ENCODE measurements around the gene FOXS1.

The FOXS1 gene

DNA sequence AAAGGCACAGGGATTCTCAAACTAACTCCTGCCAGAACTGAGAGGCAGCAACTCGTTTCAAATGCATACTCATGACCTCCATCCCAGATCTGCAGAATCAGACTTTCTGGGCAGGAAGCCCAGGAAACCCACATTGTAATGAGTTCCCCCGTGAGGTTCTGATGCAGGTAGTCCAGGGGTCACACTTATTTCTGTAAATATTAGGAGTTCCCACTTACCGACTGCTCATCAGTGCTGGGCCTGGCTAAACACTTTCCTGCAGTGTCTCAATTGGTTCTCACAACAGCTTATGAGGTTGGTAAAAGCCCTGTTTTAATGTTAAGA, 13.3 kb upstream of the FOXS1 start:
- Mint-ChIP-seq H3K9me3 (no peaks in the 10 kb centered on the region), H3K36me3 (ENCODE audit: insufficient read depth) (peaks cover 2% of the 10 kb centered on the region), H3K4me1 (peaks cover 6% of the 10 kb centered on the region), H3K4me3 (no peak overlapping the region), H3K27ac (ENCODE audit: low read depth) (no peak overlapping the region), H3K27me3 (peaks cover 7% of the 10 kb centered on the region)
- ATAC-seq (replicated peaks; ENCODE audit: extremely low read depth, poor library complexity, severe bottlenecking) (no peak), DNase-seq (ENCODE audit: low spot score in 2 of 2) (no peak)

DNA sequence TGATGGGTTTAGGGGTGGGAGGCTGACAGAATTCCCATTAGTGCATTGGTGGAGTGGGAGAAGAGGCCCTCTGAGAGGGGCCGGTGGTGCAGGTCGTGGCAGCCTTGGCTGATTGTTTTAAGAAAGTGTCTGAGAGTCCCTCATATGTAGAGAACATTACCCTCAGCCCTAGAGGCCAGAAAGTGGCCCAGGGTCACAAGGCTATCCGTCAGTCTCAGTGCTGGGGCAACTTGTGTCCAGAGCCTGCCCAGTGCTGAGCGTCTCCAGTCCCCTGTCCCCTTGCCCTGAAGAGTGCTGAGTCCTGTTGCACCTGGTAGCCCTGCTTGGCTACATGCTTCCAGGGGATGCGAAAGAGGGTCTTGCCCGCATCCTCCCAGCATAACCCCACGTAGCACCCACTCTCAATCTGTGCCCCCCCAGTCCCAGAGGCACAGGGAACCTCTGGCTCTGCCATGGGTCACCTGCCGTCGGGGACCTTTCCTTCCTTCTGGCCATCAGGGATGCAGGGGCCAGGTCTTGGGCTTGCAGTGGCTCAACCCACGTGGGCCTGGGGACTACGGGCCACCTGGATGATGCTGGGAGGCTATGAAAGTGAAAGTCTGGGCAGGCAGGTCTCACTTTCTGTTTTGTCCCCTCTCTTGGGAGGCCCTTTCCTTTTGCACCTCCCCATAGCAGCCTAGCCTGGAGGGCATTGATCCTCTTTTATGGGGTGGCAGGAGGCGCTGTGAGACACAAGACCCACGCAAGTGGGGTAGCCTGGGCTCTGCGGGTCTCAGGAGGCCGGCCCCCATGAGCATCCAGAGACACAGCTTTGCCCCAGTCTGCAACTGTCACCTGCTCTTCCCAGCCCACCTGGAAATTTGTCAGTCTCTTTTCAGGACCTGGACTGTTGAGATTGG, 12.7 kb upstream of the FOXS1 start:
- no peak overlapping the region for H3K27ac Mint-ChIP-seq (ENCODE audit: low read depth)
- H3K4me1 Mint-ChIP-seq: peaks cover 6% of the 10 kb centered on the region
- H3K36me3 Mint-ChIP-seq (ENCODE audit: insufficient read depth): peaks cover 2% of the 10 kb centered on the region
- no peak overlapping the region for H3K4me3 Mint-ChIP-seq
- no peaks in the 10 kb centered on the region for H3K9me3 Mint-ChIP-seq
- H3K27me3 Mint-ChIP-seq: peaks cover 7% of the 10 kb centered on the region
- ATAC-seq (replicated peaks; ENCODE audit: extremely low read depth, poor library complexity, severe bottlenecking) (no peak), DNase-seq (ENCODE audit: low spot score in 2 of 2) (no peak)

DNA sequence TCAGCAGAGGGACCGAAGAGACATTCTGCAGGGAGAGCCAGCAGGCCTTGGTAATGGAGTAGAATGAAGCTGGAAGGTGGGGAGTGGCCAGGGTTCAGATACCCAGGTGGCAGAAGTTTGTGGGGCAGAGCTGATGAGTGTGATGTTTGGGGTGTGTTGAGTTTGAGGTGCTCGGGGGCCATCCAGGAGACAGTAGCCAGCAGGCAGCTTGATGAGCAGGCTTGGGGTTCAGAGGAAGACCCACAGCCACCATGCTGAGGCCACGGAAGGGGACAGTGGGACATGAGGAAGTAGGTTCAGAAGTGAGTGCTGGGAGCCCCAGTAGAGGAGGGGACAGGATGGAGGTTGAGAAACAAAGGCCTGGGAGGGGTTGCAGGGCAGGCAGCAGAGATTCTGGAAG, 11.1 kb upstream of the FOXS1 start:
- Mint-ChIP-seq H3K36me3 (ENCODE audit: insufficient read depth) (no peaks in the 10 kb centered on the region), H3K27me3 (peaks cover 10% of the 10 kb centered on the region), H3K4me3 (no peak overlapping the region), H3K4me1 (no peaks in the 10 kb centered on the region), H3K27ac (ENCODE audit: low read depth) (no peak overlapping the region), H3K9me3 (no peaks in the 10 kb centered on the region)
- ATAC-seq (replicated peaks; ENCODE audit: extremely low read depth, poor library complexity, severe bottlenecking) (no peak), DNase-seq (ENCODE audit: low spot score in 2 of 2) (no peak)

DNA sequence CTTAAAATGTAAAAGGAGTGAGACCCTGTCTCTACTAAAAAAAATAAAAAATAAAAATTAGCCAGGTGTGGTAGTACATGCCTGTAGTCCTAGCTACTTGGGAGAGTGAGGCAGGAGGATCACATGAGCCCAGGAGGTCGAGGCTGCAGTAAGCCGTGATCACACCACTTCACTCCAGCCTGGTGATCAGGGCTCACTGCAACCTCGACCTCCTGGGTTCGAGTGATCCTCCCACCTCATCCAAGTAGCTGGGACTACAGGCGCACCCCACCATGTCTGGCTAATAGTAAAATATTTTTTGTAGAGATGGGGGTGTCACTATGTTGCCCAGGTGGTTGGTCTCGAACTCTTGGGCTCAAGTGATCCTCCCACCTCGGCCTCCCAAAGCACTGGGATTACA, 8.1 kb upstream of the FOXS1 start:
- no peaks in the 10 kb centered on the region for H3K36me3 Mint-ChIP-seq (ENCODE audit: insufficient read depth)
- ATAC-seq (replicated peaks; ENCODE audit: extremely low read depth, poor library complexity, severe bottlenecking): no peak

DNA sequence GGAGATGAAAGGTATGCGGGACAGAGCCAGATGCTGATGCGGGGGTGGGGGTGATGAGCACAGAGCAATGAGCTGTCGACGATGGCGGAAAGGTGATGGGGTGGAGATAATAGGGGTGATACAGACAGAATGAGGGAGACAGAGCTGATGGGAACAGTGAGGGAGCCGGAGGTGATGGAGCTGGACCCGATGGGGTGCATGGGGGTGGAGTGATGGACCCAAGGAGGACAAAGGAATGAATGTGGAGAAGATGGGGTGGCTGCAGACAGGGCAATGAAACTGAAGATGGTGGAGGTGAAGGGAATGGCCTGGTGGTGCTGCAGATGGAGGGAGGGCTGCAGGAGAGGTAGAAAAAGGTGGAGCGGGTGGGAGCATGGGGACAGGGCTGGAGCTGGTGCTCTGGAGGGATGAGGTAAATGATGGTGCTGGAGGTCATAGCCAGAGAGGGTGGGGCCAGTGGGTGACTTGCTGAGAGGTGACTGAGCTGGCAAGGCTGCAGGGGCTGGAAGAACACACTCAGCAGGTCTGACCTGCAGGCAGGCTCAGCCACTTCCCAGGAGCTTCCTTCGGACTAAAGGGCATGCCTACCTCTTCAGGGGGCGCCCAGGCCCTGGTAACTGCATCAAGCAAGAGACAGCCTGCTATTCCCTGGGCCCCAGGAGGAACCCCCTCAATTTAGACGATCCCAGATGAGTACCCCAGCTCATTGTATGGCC, 6.0 kb upstream of the FOXS1 start:
- DNase-seq (ENCODE audit: low spot score in 2 of 2): no peak
- H3K27ac Mint-ChIP-seq (ENCODE audit: low read depth): no peak overlapping the region

More for the DNA sequence above, 8.1 kb upstream of the FOXS1 start:
- DNase-seq (ENCODE audit: low spot score in 2 of 2): no peak
- H3K4me1 Mint-ChIP-seq: no peaks in the 10 kb centered on the region
- H3K27ac Mint-ChIP-seq (ENCODE audit: low read depth): no peak overlapping the region
- no peak overlapping the region for H3K4me3 Mint-ChIP-seq
- no peaks in the 10 kb centered on the region for H3K9me3 Mint-ChIP-seq
- peaks cover 16% of the 10 kb centered on the region for H3K27me3 Mint-ChIP-seq

DNA sequence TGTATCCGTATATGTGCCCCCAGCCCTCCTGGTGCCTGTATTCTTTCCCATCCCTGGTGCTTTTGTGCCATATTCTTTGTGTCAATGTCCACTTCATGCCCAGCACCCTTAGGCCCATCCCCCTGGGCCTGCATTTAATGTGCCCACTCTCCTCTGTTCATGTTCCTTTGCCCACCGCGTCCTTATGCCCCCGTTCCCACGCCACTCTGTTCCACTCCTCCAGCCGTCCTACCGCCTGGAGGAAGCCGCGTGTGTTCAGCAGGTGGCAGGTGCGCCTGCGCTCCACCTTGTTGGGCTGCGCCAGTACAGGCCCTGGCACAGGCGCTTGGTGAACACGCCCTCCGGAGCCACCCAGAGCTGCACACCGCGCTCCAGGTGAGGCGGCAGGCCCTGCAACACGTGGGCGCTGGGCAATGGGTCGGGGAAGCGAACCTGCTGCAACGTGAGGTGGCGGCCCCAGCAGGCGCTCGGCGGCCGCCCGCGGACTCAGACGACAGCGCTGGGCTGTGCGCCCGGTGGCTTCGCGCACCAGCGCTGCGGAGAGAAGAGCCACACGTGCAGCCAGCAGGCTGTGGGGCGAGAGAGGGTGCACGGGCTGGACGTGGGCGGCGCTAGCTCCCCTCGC, 4.0 kb upstream of the FOXS1 start:
- no peak for DNase-seq (ENCODE audit: low spot score in 2 of 2)
- Mint-ChIP-seq H3K4me3 (no peak overlapping the region), H3K9me3 (no peaks in the 10 kb centered on the region), H3K4me1 (no peaks in the 10 kb centered on the region), H3K27me3 (peaks cover 16% of the 10 kb centered on the region), H3K27ac (ENCODE audit: low read depth) (no peak overlapping the region), H3K36me3 (ENCODE audit: insufficient read depth) (no peaks in the 10 kb centered on the region)
- no peak for ATAC-seq (replicated peaks; ENCODE audit: extremely low read depth, poor library complexity, severe bottlenecking)

More for the DNA sequence above, 6.0 kb upstream of the FOXS1 start:
- H3K27me3 Mint-ChIP-seq: peaks cover 16% of the 10 kb centered on the region
- H3K36me3 Mint-ChIP-seq (ENCODE audit: insufficient read depth): no peaks in the 10 kb centered on the region
- no peaks in the 10 kb centered on the region for H3K9me3 Mint-ChIP-seq
- no peaks in the 10 kb centered on the region for H3K4me1 Mint-ChIP-seq
- no peak overlapping the region for H3K4me3 Mint-ChIP-seq
- ATAC-seq (replicated peaks; ENCODE audit: extremely low read depth, poor library complexity, severe bottlenecking): no peak

DNA sequence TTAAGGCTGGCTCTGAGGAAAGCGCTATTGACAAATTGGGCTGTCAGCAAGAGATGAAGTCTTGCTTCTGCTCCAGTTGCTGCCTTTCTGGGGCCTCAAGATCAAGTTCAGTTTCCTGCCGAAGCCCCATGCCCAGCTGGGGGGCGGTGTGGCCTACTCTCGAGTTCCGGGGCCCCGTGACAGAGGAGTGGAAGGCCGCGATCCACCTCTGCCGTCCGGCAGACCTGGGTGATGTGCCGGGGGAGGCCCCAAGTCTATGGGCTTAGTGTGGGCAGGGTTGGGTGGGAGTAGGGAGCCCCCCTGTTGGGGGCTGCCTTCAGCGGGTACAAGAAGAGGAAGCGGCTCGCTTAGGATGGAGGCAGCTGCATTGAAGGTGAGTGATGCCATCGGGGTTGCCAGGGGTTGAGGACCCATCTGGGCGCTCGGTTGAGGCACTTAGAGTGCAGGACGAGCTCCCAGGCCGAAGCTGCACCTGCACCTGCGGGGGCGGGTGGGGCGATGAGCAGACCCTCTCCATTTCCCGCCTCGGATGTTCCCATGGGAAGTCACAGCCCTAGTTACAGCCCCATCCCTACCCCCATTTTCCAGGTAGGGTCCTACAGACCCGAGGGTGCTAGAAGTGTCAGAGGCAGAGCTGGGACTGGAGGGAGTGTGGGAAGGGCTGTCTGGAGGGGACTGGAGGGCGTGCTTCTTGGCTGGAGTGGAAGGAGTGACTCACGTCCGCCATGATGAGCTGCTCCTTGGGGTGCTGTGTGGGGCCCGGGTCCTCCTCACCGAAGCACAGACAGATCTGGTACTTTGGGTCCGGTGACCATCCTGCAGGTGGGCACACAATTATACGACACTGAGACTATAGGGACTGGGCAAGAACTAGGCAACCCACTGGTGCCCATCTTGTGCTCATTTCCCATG, 2.9 kb upstream of the FOXS1 start:
- no peak overlapping the region for H3K4me3 Mint-ChIP-seq
- H3K9me3 Mint-ChIP-seq: no peaks in the 10 kb centered on the region
- H3K27me3 Mint-ChIP-seq: peaks cover 16% of the 10 kb centered on the region
- no peak overlapping the region for H3K27ac Mint-ChIP-seq (ENCODE audit: low read depth)
- H3K4me1 Mint-ChIP-seq: no peaks in the 10 kb centered on the region
- ATAC-seq (replicated peaks; ENCODE audit: extremely low read depth, poor library complexity, severe bottlenecking) (no peak), DNase-seq (ENCODE audit: low spot score in 2 of 2) (no peak)
- no peaks in the 10 kb centered on the region for H3K36me3 Mint-ChIP-seq (ENCODE audit: insufficient read depth)

DNA sequence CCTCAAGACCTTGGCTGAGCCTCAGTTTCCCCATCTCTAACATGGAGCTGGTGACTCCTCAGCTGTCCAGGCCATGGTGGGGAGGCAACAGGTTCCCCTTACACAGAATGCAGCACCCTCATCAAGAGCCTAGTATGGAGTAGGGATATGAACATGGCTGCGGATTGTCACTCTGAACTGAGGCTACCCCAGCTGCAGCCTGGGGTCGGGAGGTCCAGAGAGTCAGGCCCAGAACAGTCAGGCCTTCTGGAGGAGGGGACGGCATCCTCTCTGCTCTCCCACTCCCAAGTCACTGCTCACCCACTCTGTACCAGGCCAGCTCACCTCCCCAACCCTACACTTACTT, 1.4 kb upstream of the FOXS1 start:
- ATAC-seq (replicated peaks; ENCODE audit: extremely low read depth, poor library complexity, severe bottlenecking) (no peak), DNase-seq (ENCODE audit: low spot score in 2 of 2) (no peak)
- no peaks in the 10 kb centered on the region for H3K9me3 Mint-ChIP-seq
- H3K4me1 Mint-ChIP-seq: no peaks in the 10 kb centered on the region
- H3K27me3 Mint-ChIP-seq: peaks cover 16% of the 10 kb centered on the region
- no peaks in the 10 kb centered on the region for H3K36me3 Mint-ChIP-seq (ENCODE audit: insufficient read depth)
- H3K27ac Mint-ChIP-seq (ENCODE audit: low read depth): no peak overlapping the region
- no peak overlapping the region for H3K4me3 Mint-ChIP-seq

DNA sequence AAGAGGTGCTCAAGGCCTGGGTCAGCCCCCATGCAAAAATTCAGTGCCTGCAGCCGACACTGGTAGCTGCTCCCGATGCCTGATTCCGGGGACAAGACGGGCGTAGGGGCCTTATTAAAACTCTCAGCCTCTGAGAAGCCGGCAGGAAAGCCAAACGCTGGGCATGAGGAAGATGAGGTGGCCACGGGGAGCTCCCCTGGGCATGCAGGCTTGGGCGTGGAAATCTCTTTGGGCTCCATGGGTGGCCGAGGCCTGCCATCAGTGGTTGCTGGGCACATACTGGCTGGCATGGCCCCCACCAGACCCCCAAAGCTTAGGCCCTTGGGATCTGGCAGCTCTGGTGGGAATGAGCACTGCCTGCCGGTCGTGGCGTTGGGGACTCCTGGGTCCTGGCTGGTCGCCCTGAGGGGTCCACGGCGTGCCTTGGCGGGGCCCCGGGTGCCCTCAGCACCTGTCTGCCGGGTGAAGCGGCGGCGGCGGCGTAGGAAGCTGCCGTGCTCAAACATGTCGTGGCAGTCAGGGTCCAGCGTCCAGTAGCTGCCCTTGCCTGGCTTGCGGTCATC, 586 bp downstream of the FOXS1 start:
- H3K27ac Mint-ChIP-seq (ENCODE audit: low read depth): no peak overlapping the region
- H3K4me3 Mint-ChIP-seq: no peak overlapping the region
- H3K36me3 Mint-ChIP-seq (ENCODE audit: insufficient read depth): no peaks in the 10 kb centered on the region
- H3K4me1 Mint-ChIP-seq: no peaks in the 10 kb centered on the region
- DNase-seq (ENCODE audit: low spot score in 2 of 2): no peak
- H3K9me3 Mint-ChIP-seq: no peaks in the 10 kb centered on the region
- ATAC-seq (replicated peaks; ENCODE audit: extremely low read depth, poor library complexity, severe bottlenecking): no peak
- H3K27me3 Mint-ChIP-seq: no peaks in the 10 kb centered on the region

DNA sequence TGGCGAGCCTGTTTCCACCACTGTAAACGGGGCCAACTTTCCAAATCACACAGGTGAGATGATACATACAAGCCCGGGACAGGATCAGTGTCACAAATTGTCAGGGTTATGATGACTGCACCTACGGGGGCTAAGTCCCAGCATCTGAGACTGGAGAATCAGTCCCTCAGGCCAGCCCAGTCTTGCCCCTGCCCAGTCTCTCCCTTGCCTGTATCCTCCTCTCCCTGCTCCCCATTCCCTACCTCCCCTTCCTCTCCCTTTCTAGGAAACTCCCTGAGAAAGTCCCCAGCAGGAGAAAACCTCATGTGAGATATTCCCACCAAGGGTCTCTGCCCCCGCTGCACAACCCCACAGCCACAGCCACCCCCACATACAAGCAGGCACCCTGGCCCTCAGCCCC, 1.5 kb downstream of the FOXS1 start:
- H3K36me3 Mint-ChIP-seq (ENCODE audit: insufficient read depth): no peaks in the 10 kb centered on the region
- no peak overlapping the region for H3K4me3 Mint-ChIP-seq
- no peaks in the 10 kb centered on the region for H3K27me3 Mint-ChIP-seq
- ATAC-seq (replicated peaks; ENCODE audit: extremely low read depth, poor library complexity, severe bottlenecking) (no peak), DNase-seq (ENCODE audit: low spot score in 2 of 2) (no peak)
- no peaks in the 10 kb centered on the region for H3K9me3 Mint-ChIP-seq
- H3K27ac Mint-ChIP-seq (ENCODE audit: low read depth): no peak overlapping the region
- H3K4me1 Mint-ChIP-seq: no peaks in the 10 kb centered on the region

DNA sequence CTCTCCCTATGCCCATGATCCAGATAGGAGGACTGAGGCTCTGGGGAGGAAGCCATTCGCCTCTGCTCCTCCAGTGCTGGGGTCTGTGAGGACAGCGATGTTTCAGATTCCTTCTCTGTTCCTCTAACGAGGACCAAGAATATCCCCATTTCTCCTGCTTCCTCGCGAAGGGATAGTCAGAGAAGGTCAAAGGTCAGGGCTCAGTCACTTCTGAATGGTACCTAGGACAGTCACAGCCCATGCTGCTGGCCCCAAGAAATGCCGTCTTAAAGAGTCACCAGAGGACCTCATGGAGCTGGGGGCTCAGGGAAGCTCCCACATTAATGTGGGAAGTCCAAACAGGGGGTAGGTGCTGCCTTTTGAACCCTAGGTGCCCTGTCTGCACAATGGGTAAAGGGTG, 2.1 kb downstream of the FOXS1 start:
- no peaks in the 10 kb centered on the region for H3K9me3 Mint-ChIP-seq
- no peaks in the 10 kb centered on the region for H3K27me3 Mint-ChIP-seq
- no peaks in the 10 kb centered on the region for H3K4me1 Mint-ChIP-seq
- DNase-seq (ENCODE audit: low spot score in 2 of 2) (no peak), ATAC-seq (replicated peaks; ENCODE audit: extremely low read depth, poor library complexity, severe bottlenecking) (no peak)
- H3K4me3 Mint-ChIP-seq: no peak overlapping the region
- H3K36me3 Mint-ChIP-seq (ENCODE audit: insufficient read depth): no peaks in the 10 kb centered on the region
- no peak overlapping the region for H3K27ac Mint-ChIP-seq (ENCODE audit: low read depth)

Data from central memory CD8-positive, alpha-beta T cell (primary cell).